Fibroblast of the aortic adventitia (primary cell): ENCODE measurements around the gene MTAP. TPM values are rescaled to one million over a fixed set of nuclear protein-coding genes. Genes with fewer than 3 reads are reported as not detected.
"Not testable (repeated sequence)": the region's sequence is repeated elsewhere in the genome, so short reads cannot be mapped to it uniquely, and the experiment has no call there.

Experiments
- DNase-seq: peaks from one replicate; pipeline ENCODE4 v3.0.0-alpha.2; 2010; ENCODE audit warnings: low read depth
- H3K4me3 ChIP-seq: 2 replicates; pipeline ENCODE4 v1.5.1; 2011; ENCODE audit warnings: low read depth, mild to moderate bottlenecking, control low read depth, low read length, moderate library complexity
- total RNA-seq: library from RNA; depleted of rRNA; stranded (reverse); fragments of >200 nt; gene quantifications from 2 replicates; pipeline ENCODE4 v1.2.3, GENCODE V29; 2012; ENCODE audit warnings: low replicate concordance
- TF ChIP-seq, protein P1 (sequence below): IDR thresholded peaks from 2 replicates; pipeline ENCODE4 v1.5.1; 2011; ENCODE audit warnings: mild to moderate bottlenecking, low read length, control low read depth, inconsistent platforms; ENCODE audit not compliant: insufficient read depth

MTAP gene
- total RNA-seq, 1 donor: 62.2 TPM

DNA sequence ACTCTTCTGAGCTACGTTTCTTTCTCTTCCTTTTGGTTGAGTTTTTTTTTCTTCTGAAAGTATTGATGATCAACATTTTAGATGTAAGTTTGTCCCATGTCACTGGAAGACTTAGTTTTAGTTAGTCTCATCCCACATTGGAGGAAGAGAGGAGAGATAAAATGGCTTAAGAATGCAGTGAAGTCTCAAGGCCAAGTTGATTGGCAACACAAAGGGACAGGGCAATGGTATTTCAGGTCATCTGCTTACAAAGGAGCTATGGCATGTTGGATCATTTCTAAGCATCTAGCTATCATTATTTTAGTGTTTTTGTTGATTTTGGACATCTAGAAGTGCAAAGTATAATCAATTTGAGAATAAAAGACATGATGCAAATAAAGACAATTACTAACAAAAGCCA, 133.2 kb downstream of the MTAP start:
- H3K4me3 ChIP-seq: no peak overlapping the region
- DNase-seq: no peak
- TF ChIP-seq, protein P1, sequence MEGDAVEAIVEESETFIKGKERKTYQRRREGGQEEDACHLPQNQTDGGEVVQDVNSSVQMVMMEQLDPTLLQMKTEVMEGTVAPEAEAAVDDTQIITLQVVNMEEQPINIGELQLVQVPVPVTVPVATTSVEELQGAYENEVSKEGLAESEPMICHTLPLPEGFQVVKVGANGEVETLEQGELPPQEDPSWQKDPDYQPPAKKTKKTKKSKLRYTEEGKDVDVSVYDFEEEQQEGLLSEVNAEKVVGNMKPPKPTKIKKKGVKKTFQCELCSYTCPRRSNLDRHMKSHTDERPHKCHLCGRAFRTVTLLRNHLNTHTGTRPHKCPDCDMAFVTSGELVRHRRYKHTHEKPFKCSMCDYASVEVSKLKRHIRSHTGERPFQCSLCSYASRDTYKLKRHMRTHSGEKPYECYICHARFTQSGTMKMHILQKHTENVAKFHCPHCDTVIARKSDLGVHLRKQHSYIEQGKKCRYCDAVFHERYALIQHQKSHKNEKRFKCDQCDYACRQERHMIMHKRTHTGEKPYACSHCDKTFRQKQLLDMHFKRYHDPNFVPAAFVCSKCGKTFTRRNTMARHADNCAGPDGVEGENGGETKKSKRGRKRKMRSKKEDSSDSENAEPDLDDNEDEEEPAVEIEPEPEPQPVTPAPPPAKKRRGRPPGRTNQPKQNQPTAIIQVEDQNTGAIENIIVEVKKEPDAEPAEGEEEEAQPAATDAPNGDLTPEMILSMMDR: no peak

DNA sequence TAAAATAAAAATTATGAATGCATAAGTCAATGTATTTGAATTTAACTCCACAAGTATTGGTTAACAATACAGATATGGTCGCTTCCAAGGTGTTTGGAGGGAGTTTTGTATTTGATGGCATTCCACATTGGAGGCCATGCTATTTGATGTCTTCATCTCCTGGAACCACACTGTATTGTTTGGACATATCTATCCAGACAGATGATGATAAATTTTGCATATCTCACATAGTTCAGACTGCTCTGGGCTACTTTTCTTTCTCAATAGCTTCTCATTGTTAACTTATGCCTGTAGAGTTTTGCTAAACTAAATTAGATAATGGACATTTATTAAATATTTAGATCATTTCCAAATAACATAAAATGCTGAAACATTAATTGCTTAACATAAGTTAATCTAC, 133.7 kb downstream of the MTAP start:
- DNase-seq: peak; percentile 76
- no peak overlapping the region for H3K4me3 ChIP-seq
- TF ChIP-seq, protein P1: no peak

DNA sequence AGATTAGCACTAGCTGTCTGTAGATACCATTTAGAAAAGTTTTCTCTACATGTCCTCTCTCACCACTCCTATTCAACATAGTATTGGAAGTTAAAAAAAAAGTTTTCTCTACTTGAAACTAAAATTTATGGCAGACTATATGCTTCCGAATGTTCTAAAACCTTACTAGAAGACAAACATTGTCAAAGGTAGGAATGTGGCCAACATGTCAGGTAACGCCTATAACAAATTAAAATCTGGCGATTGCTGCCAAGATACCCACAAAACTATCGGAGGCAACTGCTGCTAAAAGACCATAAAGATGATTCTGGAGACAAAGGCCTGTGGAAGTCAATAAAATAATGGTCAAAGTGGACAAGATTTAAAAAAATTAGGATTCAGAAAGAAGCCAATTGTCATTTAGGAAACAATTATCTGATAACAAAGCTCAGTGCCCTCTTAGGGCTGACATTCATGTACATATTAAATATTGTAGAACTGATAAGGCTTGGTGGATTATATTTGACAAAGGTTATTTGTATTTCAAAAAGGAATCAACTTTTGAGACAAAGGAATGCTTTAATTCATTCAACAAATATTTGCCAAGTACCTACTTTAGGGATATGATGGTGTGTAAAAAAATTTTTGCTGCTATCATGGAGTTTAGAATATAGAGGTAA, 139.0 kb downstream of the MTAP start:
- no peak for DNase-seq
- H3K4me3 ChIP-seq: no peak overlapping the region
- TF ChIP-seq, protein P1: no peak

DNA sequence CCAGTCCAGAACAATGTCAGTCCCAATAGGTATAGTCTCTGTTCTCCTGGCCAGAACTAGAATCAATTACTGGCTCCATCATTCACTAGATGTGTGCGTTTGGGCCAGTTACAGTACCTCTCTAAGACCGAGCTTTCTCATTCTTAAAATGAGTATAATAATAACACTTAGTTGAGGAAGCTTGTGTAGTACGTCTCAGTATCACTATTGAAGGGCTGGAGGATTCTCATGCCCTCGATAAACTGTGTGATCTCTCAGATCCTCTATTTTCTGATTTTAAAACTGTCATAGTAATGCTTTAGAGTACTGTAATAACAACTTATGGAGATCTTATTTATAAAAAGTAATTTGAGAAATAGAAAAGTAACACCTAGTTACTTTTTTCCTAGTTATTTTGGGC, 141.0 kb downstream of the MTAP start:
- TF ChIP-seq, protein P1: no peak
- no peak for DNase-seq
- no peak overlapping the region for H3K4me3 ChIP-seq

DNA sequence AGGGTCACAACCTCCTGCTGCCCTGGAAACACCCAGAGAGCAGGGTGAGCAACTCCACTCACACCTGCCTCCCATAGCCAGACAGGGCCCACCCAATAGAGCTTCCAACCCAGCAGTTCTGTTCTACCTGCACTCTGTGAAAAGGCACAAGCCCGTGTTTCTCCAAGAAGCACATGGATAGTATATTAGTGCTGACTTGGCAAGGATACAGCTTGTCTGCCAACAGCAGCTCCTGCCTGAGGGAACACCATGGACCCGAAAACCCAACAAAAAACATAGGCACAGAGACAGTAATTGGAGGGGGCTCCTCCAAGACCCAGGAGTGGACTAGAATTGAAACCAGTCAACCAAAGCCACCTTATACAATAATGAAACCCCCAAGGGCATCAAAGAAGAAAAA, 143.2 kb downstream of the MTAP start:
- H3K4me3 ChIP-seq: no peak overlapping the region
- DNase-seq: no peak
- TF ChIP-seq, protein P1: no peak

DNA sequence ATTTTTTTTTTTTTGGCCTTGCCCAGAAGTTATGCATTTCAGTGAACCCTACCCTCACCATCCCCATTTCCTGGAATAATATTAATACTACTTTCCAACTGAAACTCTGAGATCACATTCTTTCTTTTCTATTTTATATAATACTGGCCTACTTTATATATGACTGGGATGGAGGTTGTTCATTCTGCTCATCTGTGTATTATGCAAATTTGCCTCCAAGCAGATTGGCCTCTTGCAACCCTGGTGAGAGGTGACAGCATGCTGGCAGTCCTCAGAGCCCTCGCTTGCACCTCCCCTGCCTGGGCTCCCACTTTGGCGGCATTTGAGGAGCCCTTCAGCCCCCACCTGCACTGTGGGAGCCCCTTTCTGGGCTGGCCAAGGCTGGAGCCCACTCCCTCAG, 156.4 kb downstream of the MTAP start:
- no peak for DNase-seq
- TF ChIP-seq, protein P1: no peak
- H3K4me3 ChIP-seq: no peak overlapping the region

DNA sequence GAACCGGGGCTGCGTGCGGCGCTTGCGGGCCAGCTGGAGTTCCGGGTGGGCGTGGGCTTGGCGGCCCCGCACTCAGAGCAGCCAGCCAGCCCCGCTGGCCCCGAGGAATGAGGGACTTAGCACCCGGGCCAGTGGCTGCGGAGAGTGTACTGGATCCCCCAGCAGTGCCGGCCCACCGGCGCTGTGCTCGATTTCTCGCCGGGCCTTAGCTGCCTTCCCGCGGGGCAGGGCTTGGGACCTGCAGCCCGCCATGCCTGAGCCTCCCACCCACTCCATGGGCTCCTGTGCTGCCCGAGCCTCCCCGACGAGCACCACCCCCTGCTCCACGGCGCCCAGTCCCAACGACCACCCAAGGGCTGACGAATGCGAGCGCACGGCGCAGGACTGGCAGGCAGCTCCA, 156.8 kb downstream of the MTAP start:
- DNase-seq, H3K4me3 ChIP-seq: not testable (repeated sequence)
